C4-2B (cell line): ENCODE data around the gene ANKH.
"Not testable (repeated sequence)": the region's sequence is repeated elsewhere in the genome, so short reads cannot be mapped to it uniquely, and the experiment has no call there.

Experiments
- H3K27ac ChIP-seq: fragments of 450-650 bp; 2 replicates; pipeline ENCODE4 v1.5.1; 2017
- CTCF ChIP-seq: fragments of 450-650 bp; conservative IDR thresholded peaks from 2 replicates; pipeline ENCODE4 v1.5.1; 2017; ENCODE audit warnings: mild to moderate bottlenecking
- ZFX ChIP-seq: fragments of 450-650 bp; IDR thresholded peaks from 2 replicates; pipeline ENCODE4 v1.6.1; 2017

Gene ANKH

GRCh38 chr5:14881826-14882225 lies 10.2 kb upstream of the ANKH start:
- TF ChIP-seq ZFX (no peak), CTCF (no peak)
- H3K27ac ChIP-seq = no peak overlapping the region

GRCh38 chr5:14880688-14881087 lies 9.1 kb upstream of the ANKH start:
- TF ChIP-seq ZFX (no peak), CTCF (no peak)
- no peak overlapping the region for H3K27ac ChIP-seq

- H3K27ac ChIP-seq = no peak overlapping the region
- TF ChIP-seq CTCF (no peak), ZFX (no peak)
Observed at GRCh38 chr5:14879937-14880589, 8.5 kb upstream of the ANKH start.

- no peak overlapping the region for H3K27ac ChIP-seq
- TF ChIP-seq CTCF (no peak), ZFX (no peak)
Observed at GRCh38 chr5:14879393-14879792, 7.8 kb upstream of the ANKH start.

- H3K27ac ChIP-seq = not testable (repeated sequence)
Observed at GRCh38 chr5:14878192-14878591, 6.6 kb upstream of the ANKH start.

GRCh38 chr5:14876095-14876494 lies 4.5 kb upstream of the ANKH start:
- no peak overlapping the region for H3K27ac ChIP-seq
- TF ChIP-seq CTCF (no peak), ZFX (no peak)

GRCh38 chr5:14873790-14874189 lies 2.2 kb upstream of the ANKH start:
- TF ChIP-seq CTCF (no peak), ZFX (no peak)
- H3K27ac ChIP-seq = no peak overlapping the region

GRCh38 chr5:14873093-14873492 lies 1.5 kb upstream of the ANKH start:
- H3K27ac ChIP-seq = no peak overlapping the region
- TF ChIP-seq CTCF = no peak
- TF ChIP-seq ZFX = no peak
